Endothelial cell of hepatic sinusoid (primary cell): Measurements from ENCODE around the gene ESYT1.

ENCODE experiments used
- in situ Hi-C: cut with HindIII; loops from 2 replicates; pipeline ENCODE4 v1.10.0; 2017; ENCODE audit warnings: low sequenced_read_pairs

Gene ESYT1

GRCh38 chr12:56103066-56103711 is 24.9 kb upstream of the ESYT1 start:
- in situ Hi-C loops: no loop called here

- in situ Hi-C loops: no loop called here
Observed at GRCh38 chr12:56103823-56104108, 24.3 kb upstream of the ESYT1 start.

- in situ Hi-C loops: no loop called here
Observed at GRCh38 chr12:56104109-56104814, 23.8 kb upstream of the ESYT1 start, which contains the start of gene PA2G4. TSS of gene PA2G4 (plus strand) at chr12:56104559. CDS start at chr12:56104738, 179 bp downstream.

GRCh38 chr12:56104815-56105608 is 23.1 kb upstream of the ESYT1 start:
- in situ Hi-C loops: no loop called here

- in situ Hi-C loops: no loop called here
Observed at GRCh38 chr12:56105609-56105902, 22.5 kb upstream of the ESYT1 start.

- in situ Hi-C loops: no loop called here
Observed at GRCh38 chr12:56107242-56107641, 20.8 kb upstream of the ESYT1 start.

- in situ Hi-C loops: no loop called here
Observed at GRCh38 chr12:56110571-56110970, 17.5 kb upstream of the ESYT1 start.

GRCh38 chr12:56114084-56114483 is 14.0 kb upstream of the ESYT1 start:
- in situ Hi-C loops: no loop called here

GRCh38 chr12:56115329-56115728 is 12.7 kb upstream of the ESYT1 start:
- in situ Hi-C loops: loop anchor here (5.0 kb wide), 1 partner anchor 72 kb away; the partner anchor contains the start of gene SMARCC2

- in situ Hi-C loops: loop anchor here (5.0 kb wide), 1 partner anchor 71 kb away; the partner anchor contains the start of gene SMARCC2
Observed at GRCh38 chr12:56116267-56117081, 11.6 kb upstream of the ESYT1 start, which contains the start of gene RPL41. TSS of gene RPL41 (plus strand) at chr12:56116633.

- in situ Hi-C loops: loop anchor here (5.0 kb wide), 1 partner anchor 70 kb away; the partner anchor contains the start of gene SMARCC2
Observed at GRCh38 chr12:56117082-56117706, 10.9 kb upstream of the ESYT1 start.

- in situ Hi-C loops: loop anchor here (5.0 kb wide), 1 partner anchor 69 kb away; the partner anchor contains the start of gene SMARCC2
Observed at GRCh38 chr12:56117778-56118687, 10.0 kb upstream of the ESYT1 start, which contains the start of gene ZC3H10. TSS of gene ZC3H10 (plus strand) at chr12:56118266. CDS start at chr12:56120563, 2,297 bp downstream.

- in situ Hi-C loops: loop anchor here (5.0 kb wide), 1 partner anchor 68 kb away; the partner anchor contains the start of gene SMARCC2
Observed at GRCh38 chr12:56118688-56119357, 9.2 kb upstream of the ESYT1 start.

GRCh38 chr12:56119361-56119796 is 8.7 kb upstream of the ESYT1 start:
- in situ Hi-C loops: loop anchor here (5.0 kb wide), 1 partner anchor 68 kb away; the partner anchor contains the start of gene SMARCC2

GRCh38 chr12:56120158-56120846 is 7.8 kb upstream of the ESYT1 start:
- in situ Hi-C loops: no loop called here

- in situ Hi-C loops: no loop called here
Observed at GRCh38 chr12:56121204-56121870, 6.7 kb upstream of the ESYT1 start.

GRCh38 chr12:56122637-56123036 is 5.4 kb upstream of the ESYT1 start:
- in situ Hi-C loops: no loop called here
